NCI-H1092 treated with DMSO at 0.1 percent for 48 hours (cell line): Measurements from ENCODE around the gene COX6A2.

Experiments used
- DNase-seq: peaks from one replicate; lab custom pipeline; 2025; lab: John Stamatoyannopoulos, UW

COX6A2 gene

GRCh38 chr16:31428279-31428597, at the start of gene COX6A2:
Gene COX6A2 (minus strand): TSS chr16:31428360. CDS start chr16:31428325, 35 bp downstream.
- no peak for DNase-seq

- no peak for DNase-seq
Measured at GRCh38 chr16:31477220-31478216, 49.4 kb upstream of the COX6A2 start.

- DNase-seq = no peak
Measured at GRCh38 chr16:31476303-31477219, 48.4 kb upstream of the COX6A2 start.

- no peak for DNase-seq
Measured at GRCh38 chr16:31475946-31476302, 47.8 kb upstream of the COX6A2 start.

GRCh38 chr16:31474773-31475738, 46.9 kb upstream of the COX6A2 start:
- DNase-seq = no peak

GRCh38 chr16:31474173-31474714, 46.1 kb upstream of the COX6A2 start:
- no peak for DNase-seq

- DNase-seq = no peak
Measured at GRCh38 chr16:31473264-31473984, 45.3 kb upstream of the COX6A2 start.

- peak; percentile 73 for DNase-seq
Measured at GRCh38 chr16:31472709-31473203, 44.6 kb upstream of the COX6A2 start.

- peak; percentile 19 for DNase-seq
Measured at GRCh38 chr16:31471875-31472708, 43.9 kb upstream of the COX6A2 start, which contains the start of gene TGFB1I1. Gene TGFB1I1 (plus strand): TSS chr16:31472152. CDS start chr16:31472189, 37 bp downstream.

- DNase-seq = no peak
Measured at GRCh38 chr16:31471241-31471874, 43.2 kb upstream of the COX6A2 start.

GRCh38 chr16:31470615-31471014, 42.5 kb upstream of the COX6A2 start:
- DNase-seq = no peak

- no peak for DNase-seq
Measured at GRCh38 chr16:31467858-31468257, 39.7 kb upstream of the COX6A2 start.

- no peak for DNase-seq
Measured at GRCh38 chr16:31467151-31467773, 39.1 kb upstream of the COX6A2 start.

GRCh38 chr16:31466381-31466841, 38.3 kb upstream of the COX6A2 start:
- no peak for DNase-seq

GRCh38 chr16:31465788-31466370, 37.7 kb upstream of the COX6A2 start:
- no peak for DNase-seq

- DNase-seq = no peak
Measured at GRCh38 chr16:31464781-31465260, 36.7 kb upstream of the COX6A2 start.

GRCh38 chr16:31464348-31464769, 36.2 kb upstream of the COX6A2 start:
- DNase-seq = no peak
